LHCN-M2 (cell line): ENCODE measurements around the gene ASB1. TPM values are rescaled to one million over a fixed set of nuclear protein-coding genes. Genes with fewer than 3 reads are reported as not detected.

Experiments used
- DNase-seq: peaks from one replicate; pipeline ENCODE4 v3.0.0-alpha.2; 2012; ENCODE audit warnings: low read depth
- total RNA-seq: library from RNA; depleted of rRNA; stranded (reverse); fragments of >200 nt; gene quantifications from 2 replicates; pipeline ENCODE4 v1.2.3, GENCODE V29; 2014

Gene ASB1
- total RNA-seq, 1 experiment from 2014 or later = 30.4 TPM

DNA sequence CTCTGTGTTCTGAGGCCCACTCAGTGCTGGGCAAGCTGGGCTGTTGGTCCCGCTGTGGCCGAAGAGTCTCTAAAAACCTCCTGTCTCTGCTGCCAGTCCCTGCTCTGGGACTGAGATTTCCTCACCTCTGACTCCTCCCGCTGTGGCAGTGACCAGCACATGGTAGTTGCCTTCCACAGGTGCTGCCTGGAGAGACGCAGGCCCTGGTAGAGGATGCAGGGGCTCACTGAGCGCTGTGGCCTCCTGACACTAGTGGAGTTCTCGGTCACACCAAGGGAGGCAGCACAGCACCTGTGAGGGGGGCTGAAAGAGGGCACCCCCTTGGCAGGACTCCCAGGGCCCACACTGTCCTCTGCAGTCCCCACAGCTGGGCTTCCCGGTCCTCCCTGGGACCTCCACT, 3.8 kb upstream of the ASB1 start:
- DNase-seq = no peak

DNA sequence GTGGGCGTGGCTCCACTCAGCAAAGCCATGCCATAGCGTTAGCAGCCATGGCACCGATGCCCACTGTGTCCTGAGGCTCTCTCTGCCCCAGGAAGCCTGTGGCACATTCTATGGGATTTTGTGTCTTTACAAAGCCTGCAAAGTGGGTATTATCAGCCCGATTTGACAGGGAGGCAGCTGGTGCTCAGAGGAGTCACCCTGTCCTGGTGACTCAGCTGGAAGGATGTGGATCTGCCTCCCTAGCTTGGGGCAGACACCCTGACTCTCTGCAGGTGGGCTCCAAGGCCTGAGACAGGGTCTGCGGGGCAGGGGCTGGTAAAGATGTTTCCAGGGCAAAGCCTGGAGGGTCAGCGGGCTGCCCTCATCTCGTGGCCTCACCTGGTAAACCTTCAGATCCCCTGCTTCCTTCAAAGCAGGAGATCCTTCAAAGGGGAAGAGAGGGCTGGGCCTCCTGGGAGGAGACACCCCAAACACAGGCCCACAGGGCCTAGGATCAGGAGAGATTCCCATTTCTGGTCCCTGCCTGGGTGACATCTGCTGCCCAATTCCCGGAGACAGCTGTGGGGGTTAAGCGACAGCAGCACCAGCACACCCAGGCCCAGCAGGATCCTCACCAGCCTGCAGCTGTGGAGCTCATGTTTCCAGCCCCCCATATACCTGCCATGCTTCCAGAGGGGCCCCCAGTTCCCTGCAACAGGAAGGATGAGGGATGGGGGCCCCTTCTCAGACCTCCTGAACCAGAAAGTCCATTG, 3.0 kb upstream of the ASB1 start:
- peak; percentile 57 for DNase-seq

DNA sequence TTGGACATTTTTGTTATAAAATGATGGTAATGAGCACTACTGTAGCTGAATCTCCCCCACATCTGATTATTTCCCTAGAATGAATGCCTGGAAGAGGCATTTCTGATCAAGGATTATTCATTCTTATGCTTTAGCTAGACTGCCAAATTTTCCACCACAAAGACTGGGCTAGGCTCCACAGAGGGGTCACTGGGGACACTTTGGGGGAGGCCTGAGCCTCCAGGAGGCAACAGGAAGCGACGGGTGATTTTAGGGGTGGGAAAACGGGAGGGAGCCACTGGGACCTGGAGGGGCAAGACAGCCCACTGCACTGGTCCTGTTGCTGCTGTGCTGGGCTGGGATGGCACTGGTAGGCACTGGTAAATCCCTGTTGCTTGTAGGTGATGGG, 2.4 kb upstream of the ASB1 start:
- DNase-seq = no peak

DNA sequence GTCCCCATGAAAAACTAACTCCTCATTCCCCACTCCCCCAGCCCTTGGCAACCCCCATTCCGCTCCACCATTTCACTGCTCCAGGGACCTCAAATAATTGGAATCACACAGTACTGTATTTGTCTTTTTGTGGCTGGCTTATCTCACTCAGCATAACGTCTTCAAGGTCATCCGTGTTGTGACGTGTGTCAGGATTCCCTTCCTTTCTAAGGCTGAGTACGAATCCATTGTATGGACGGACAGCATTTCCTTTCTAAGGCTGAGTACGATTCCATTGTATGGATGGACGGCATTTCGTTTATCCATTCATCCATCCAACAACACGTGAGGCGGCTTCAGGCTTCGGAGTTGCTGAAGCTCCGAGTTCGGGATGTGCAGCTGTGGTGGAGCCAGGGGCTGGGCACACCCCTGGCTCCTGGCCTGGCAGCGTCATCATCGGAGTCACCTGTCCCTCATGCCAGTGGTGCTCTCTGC, 1.2 kb upstream of the ASB1 start:
- peak; percentile 32 for DNase-seq

DNA sequence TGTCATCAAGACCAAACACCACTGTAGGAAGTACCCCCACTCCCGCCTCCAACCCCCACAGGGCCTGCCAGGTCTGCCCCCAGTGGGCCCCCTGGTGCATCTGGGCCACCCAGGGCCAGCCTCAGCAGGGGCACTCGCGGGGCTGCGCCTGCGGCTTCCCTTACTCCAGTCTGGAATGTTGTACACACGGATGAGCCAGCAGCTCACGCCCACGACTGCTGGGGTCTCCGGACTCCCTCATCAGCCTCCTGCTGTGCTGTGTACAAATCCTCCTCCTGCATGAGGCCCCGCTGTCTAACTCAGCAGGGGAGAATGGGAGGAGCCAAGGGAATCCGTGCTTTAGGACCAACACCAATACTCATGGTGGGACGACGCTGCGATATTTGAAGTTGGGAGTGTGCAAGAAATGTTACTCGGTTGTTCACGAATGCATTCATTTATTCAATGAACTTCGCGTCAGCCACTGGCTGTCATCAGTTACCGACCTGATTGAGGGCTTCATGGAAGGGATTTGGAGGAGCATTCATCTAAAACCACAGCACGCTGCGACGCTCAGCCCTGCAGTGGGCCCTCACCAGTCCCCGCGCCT, 654 bp upstream of the ASB1 start:
- DNase-seq = peak; percentile 68

DNA sequence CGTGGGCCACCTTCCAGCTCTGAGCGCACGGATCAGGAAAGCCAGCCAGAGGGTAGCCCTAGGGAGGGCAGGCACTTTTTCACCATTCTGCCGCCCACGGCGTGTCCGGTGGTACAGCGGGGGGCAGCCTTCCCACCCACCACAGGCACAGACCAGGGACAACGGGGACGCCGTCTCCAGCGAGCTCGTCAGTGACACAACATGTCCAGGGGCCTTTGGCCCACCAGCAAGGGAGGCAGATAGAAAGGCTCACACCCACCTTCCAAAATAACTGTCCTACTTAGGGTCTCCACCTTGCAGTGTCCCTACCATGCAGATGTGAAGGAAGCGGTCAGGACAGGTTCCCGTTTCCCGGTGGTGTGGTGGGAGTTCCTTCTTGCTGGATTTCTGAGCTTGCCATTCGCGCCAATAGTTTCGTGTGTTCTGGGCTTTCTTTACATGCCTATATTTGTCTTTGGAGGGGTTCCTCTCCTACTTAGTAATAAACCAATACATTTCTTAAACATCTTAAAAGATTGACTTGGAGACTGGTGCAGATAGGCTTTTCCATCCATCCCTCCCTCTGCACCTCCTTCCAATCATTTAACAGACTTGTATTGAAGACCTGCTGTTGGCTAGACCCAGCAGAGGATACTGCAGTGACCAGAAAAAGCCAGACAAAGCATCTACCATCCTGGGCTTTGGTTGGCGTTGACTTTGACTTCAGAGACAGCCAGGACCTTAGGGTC, 872 bp downstream of the ASB1 start:
- no peak for DNase-seq

DNA sequence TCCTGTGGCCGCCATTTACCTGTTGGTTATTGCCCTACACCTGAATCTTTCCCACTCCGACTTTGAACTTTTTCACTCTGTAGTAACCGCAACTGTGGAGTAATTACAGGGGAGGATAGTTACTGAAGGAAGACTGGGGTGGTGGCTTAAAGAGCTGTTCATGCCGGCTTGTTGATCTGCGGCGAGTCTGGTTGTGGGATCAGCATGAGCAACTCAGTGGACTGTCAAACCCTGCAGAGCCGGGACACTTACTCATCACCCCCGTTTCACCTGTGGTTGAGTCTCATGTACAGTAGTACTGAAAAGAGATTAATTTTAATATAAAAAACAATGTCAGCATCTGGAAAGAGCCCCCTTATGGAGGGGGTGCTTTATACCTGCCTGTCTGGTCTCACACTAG, 2.1 kb downstream of the ASB1 start:
- no peak for DNase-seq

DNA sequence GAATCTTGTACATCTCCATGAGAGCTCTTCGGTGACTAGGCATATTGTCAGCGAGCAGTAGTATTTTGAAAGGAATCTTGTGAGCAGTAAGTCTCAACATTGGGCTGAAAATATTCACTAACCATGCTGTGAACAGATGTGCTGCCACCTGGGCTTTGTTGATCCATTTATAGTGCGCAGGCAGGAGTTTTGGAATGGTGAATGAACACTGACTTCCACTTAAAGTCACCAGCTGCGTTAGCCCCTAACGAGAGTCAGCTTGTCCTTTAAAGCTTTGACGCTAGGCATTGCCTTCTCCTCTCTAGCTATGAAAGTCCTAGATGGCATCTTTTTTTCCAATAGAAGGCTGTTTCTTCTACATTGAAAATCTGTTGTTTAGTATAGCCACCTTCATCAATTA, 4.1 kb downstream of the ASB1 start:
- no peak for DNase-seq

DNA sequence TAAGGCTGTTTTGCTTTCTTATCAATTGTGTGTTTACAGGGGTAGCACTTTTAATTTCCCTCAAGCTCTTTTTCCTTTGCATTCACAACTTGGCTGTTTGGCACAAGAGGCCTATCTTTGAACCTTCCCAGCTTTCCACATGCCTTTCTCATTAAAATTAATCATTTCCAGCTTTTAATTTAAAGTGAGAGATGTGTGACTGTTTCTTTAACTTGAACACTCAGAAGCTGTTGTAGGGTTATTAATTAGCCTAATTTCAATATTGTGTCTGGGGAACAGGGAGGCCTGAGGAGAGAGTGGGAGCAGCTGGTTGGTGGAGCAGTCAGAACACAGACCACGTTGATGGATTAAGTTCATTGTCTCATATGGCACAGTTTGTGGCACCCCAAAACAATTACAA, 4.7 kb downstream of the ASB1 start:
- DNase-seq = no peak

DNA sequence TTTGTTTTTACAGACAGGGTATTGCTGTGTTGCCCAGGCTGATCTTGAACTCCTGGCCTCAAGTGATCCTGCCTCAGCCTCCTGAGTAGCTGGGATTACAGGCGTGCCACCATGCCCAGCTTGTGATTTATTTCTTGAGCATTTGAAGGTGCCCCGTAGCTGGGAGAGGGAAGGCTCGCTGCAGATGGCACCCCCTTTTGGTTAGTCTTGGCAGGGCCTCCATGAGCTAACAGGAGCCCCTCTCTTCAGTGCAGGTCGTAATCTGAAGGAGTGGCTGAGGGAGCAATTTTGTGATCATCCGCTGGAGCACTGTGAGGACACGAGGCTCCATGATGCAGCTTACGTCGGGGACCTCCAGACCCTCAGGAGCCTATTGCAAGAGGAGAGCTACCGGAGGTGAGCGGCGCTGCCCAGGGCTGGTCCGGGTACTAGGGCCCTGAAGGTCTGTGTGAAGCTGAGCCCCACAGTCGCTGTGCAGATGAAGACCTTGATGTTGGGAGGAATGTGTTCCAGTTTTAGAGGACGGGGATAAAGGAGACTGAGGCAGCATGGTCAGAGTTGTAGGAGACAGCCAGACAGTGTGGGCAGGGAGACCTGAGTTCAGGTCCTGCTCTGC, 6.7 kb downstream of the ASB1 start:
- DNase-seq = no peak

DNA sequence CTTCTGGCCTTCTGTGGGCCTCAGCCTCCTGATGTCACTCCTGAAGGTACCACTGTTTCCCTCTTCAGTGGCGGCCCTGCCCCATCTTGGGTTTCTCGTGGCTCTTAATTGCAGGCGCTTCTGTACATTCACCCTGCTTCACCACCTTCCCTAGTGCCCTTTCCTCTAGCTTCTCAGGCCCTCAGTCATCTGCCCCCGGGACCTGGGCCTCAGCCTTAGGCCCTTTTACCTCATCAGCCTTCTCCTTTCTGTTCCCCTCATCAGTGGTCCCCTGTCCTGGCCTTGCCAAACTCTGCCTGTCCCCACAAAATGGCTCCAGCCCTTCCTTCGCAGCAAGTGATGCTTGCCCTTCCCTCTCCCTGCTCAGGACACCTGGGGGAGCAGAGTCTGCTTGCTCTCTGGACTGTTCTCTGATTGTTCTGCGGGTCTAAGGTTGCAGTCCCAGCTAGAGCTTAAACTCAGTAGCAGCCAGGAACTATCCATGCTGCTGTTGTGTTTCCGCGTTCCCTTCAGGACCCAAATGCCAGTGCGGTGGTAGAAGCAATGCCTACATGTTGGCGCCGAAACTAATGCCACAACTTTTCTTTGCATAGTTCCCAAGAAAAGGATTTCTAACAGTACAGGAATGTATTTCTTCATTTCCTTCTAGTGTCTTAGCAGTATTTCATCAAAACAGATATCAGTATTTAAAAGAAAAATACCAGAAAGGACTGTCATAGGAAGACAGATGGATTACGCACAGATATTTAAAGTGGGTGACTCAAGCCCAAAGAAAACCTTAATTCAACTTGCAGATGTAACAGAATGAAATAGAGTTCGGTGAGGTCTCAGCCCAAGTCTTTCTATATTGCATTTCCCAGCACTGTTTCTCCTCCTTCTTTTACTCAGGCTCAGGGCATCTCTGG, 7.5 kb downstream of the ASB1 start:
- peak; percentile 83 for DNase-seq

DNA sequence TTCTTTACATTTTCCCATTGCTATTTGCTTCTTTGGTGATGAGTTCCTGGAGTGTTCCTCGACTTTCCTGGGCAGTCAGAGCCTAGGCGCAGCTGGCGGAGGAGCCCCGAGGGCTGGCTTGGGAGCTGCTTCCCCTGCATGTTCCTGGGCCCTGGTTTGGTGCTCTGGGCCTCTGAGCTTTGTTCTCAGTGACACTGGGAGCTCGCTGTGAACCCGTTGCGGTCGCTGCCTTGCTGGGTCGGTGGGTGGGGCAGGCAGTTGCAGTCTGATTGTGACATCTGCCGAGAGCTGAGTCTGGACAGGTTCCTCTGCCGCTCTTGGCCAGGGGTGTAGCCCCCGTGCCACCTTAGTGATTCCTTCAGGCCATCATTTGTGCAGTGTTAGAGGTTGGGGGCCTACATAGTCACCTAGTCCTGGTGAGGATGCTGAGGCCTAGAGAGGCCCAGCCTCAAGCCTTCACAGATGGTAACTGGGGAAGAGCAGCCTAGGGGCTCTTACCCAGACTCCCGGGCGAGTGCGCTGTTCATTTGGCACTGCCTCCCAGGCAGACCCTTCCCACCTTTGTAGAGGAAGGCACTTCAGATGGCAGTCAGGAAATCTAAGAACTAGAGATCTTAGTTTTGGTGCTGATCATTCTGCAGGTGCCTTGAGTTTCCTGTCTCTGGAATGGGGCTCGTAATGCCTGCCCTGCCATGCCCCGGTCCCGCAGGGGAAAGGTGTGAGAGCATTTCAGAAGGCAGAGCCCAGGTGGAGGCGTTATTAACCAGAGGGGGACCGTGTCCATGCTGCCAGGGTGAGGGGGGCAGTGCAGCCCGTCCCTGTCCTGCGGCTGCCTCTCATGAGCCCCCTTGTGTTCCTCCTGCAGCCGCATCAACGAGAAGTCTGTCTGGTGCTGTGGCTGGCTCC, 8.4 kb downstream of the ASB1 start:
- DNase-seq = no peak

DNA sequence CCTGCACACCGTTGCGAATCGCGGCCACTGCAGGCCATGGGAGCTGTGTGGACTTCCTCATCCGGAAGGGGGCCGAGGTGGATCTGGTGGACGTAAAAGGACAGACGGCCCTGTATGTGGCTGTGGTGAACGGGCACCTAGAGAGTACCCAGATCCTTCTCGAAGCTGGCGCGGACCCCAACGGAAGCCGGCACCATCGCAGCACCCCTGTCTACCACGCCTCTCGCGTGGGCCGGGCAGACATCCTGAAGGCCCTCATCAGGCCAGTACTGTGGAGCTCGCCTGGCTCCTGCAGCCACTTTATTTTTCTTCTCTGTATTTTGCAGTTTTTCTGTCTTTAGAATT, 9.0 kb downstream of the ASB1 start:
- DNase-seq = no peak

DNA sequence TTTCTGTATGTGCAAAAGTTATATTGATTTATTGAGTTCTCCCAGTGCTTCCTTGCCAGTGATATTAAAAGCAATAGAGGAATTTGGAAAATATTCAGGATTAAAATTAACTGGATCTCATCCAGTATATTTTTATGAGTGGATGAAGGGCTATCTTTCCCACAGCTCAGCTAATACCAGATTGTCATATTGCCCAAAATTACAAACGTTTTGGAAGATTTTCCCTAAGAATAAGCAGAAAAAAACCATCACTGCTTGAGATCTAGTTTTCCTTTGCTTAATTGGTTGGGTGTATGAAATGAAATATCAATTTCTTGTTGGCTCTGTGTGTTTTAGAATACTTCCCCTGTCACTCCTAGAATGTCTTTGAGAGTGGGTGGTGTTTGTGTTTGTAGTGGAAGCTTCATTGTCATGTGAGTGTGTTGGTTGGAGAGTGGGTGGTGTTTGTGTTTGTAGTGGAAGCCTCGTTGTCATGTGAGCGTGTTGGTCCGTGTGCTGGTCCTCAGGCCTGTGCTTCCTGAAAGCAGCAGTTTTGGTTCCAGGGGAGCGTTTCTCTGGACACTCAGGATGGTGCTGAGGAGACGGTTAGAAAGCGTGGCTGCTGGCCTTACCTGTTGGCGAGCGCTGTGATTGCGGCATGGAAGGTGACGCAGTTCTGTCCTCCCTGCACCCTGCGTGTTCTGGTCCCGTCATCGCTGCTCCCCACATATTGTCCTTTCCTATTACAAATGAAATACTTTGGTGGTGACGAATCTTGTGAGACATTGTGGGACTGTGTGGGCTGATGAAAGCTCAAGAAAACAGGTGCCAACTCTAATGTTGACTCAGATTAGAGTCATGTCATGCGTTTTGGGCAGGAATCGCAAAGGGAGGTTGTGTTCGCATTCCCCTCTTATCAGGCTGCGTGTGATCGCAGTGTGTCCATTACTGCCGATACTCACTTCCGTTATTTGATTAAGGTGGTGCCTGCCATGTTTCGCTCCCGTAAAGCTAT, 12.4 kb downstream of the ASB1 start:
- DNase-seq = peak; percentile 98

DNA sequence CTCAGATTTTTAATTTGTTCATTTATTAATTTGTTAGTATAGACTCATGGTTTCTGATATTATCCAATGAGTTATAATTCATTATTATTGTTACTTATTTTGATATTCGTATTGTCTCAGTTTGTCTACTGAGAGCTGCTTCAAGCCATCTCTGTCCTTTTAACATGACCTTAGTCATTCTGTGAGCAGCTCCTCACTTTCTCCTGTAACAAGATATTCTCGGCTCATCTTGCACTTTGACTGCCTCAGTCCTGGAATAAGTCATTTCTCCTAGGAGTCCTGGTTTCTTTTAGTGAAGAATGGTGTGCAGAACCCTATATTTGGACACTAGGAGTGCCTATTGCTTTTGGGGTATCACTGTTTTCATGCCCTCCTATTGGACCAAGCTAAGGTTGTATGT, 13.2 kb downstream of the ASB1 start:
- peak; percentile 48 for DNase-seq

DNA sequence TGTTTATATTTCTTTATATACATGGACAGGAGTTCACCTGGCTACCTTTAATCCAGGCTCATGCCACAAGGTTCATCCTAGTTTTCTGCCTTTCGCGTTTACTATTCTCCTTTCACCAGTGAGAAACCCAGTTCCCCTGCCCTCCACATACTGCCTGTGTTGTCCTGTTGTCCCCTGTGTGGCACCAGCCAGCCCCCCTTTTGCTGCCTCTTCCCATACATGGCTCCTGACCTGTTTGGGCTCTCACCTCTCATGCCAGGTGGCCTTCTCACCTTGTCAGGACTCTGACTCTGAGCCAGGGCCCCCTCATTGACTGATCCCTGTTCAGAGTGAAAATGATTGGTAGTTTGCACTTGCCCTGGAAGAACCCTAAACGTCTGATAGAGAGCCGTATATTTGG, 13.6 kb downstream of the ASB1 start:
- no peak for DNase-seq

DNA sequence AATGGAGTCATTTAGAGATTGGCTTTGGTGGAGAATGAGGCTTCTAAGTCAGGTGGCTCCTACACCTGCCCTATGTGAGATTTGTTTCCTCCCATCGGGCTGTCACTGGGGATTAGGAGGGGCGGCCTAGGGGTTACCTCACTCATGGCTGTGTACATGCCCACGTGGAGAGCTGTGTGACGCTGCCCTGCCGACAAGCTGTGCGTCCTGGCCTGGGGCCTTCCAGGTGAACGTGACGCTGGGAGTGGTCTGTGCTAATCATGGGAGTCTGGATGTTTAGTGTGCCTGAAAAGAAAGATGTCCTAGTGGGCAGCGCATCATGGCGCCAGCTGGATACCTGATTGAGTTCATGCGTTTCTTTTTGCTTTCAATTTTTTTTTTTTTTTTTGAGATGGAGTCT, 14.0 kb downstream of the ASB1 start:
- no peak for DNase-seq

DNA sequence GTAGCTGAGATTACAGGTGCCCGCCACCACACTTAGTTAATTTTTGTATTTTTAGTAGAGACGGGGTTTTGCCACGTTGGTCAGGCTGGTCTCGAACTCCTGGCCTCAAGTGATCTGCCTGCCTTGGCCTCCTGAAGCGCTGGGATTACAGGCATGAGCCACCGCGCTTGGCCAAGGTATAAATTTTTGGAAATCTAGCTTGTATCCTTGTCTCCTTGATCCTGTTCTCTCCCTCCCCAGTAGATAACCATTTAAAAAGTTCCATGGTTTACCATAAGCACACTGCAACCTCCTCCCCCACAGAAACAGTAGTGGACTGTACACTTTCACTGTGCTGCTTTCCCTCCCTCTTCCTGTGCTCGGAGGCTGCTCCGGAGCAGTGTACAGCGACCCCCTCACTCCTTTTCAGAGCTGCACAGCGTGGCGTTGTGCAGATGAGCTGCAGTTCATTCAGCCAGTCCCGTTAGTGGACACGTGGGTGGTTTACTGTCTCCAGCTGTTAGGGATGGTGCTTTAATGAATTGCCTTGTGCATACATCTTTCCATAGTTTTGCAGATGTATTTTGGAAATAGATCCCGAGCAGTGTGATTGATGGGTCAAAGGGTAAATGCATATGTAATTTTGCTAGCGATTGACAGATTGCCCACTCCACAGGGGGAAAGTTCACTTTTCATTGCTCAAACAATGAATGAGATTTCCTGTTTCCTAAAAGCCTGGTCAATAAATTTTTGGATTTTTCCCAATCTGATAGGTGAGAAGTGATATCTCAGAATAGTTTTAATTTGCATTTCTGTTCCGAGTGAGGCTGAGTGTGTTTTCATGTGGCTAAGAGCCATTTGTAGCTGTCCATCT, 14.8 kb downstream of the ASB1 start:
- DNase-seq = no peak
